ENCODE measurements around the gene CAP2. TPM values are rescaled to one million over a fixed set of nuclear protein-coding genes. Genes with fewer than 3 reads are reported as not detected.
A peak's percentile ranks its signal among the peaks of the same experiment; 100 is the strongest.

CAP2 gene
- total RNA-seq, 2 donors from 2014 or later, result 2.3 to 5.7 TPM

GRCh38 chr6:17606606-17607005 is 213.2 kb downstream of the CAP2 start:
- Histone ChIP-seq H3K4me1 (peaks cover 43% of the 10 kb centered on the region), H3K27me3 (no peaks in the 10 kb centered on the region), H3K9me3 (no peaks in the 10 kb centered on the region), H3K4me3 (no peak overlapping the region), H3K36me3 (replicated peaks in 1 of 2; ENCODE audit: insufficient read depth in 1 of 2, low read depth in 2 of 2) (peaks cover 0 to 9% of the 10 kb centered on the region in 2 donors), H3K27ac (no peak overlapping the region)
- 57 to 60% methylated on average over 4 of the region's 4 CpGs for WGBS, 2 donors
- intact Hi-C loops (cut with DNase I), result no loop called here
- DNase-seq (peak in 3 of 4 donors; percentile 27 to 31 (median 31)), ATAC-seq (no peak)
- no peak for TF ChIP-seq CTCF (IDR thresholded peaks at IDR 0.05)
- no peak for TF ChIP-seq POLR2A (IDR thresholded peaks at IDR 0.05)

Small RNA genes lying within 50 kb of the gene (small RNA-seq; reads per million reads assigned to genes)
- not detected for gene SUMO2P13

Other genes starting within 250 kb of the CAP2 start
- 1 to 10 TPM in 1 of 2 donors, not detected in 1; 2.3 TPM for gene RBM24, start 112.2 kb upstream of the CAP2 start, total RNA-seq
- gene FAM8A1, start 206.7 kb downstream of the CAP2 start, total RNA-seq, result 10 to 100 TPM; 15.5 to 22.6 TPM

Data from body of pancreas (tissue), 4 donors.